NOMO-1 treated with DMSO at 0.1 percent for 48 hours (cell line): Measurements from ENCODE around the gene PRAMEF1.
"Not testable (repeated sequence)": the region's sequence is repeated elsewhere in the genome, so short reads cannot be mapped to it uniquely, and the experiment has no call there.

Source experiments
- DNase-seq: peaks from one replicate; lab custom pipeline; 2025; ENCODE audit not compliant: unreplicated experiment; lab: John Stamatoyannopoulos, UW

Gene PRAMEF1

GRCh38 chr1:12775443-12775842, 15.8 kb upstream of the PRAMEF1 start:
- no peak for DNase-seq

- DNase-seq = no peak
These were observed 14.2 kb upstream of the PRAMEF1 start for GRCh38 chr1:12776801-12777557.

- no peak for DNase-seq
These were observed 13.1 kb upstream of the PRAMEF1 start for GRCh38 chr1:12778061-12778460.

- no peak for DNase-seq
These were observed 12.3 kb upstream of the PRAMEF1 start for GRCh38 chr1:12778907-12779306.

- not testable (repeated sequence) for DNase-seq
These were observed 9.7 kb upstream of the PRAMEF1 start for GRCh38 chr1:12781488-12781887.

- DNase-seq = not testable (repeated sequence)
These were observed 7.4 kb upstream of the PRAMEF1 start for GRCh38 chr1:12783783-12784182.

- DNase-seq = not testable (repeated sequence)
These were observed 6.5 kb upstream of the PRAMEF1 start for GRCh38 chr1:12784729-12785128.

- DNase-seq = no peak
These were observed 7.7 kb downstream of the PRAMEF1 start for GRCh38 chr1:12798911-12799310.

GRCh38 chr1:12799730-12800129, 8.5 kb downstream of the PRAMEF1 start:
- peak; percentile 27 for DNase-seq

GRCh38 chr1:12809933-12810332, 18.7 kb downstream of the PRAMEF1 start:
- no peak for DNase-seq

GRCh38 chr1:12810691-12811408, 19.7 kb downstream of the PRAMEF1 start:
- DNase-seq = no peak

GRCh38 chr1:12811409-12811784, 20.2 kb downstream of the PRAMEF1 start:
- no peak for DNase-seq

GRCh38 chr1:12819061-12819460, 27.9 kb downstream of the PRAMEF1 start:
- not testable (repeated sequence) for DNase-seq

- DNase-seq = not testable (repeated sequence)
These were observed 40.1 kb downstream of the PRAMEF1 start, which contains the start of gene PRAMEF11 for GRCh38 chr1:12831310-12831709. TSS of gene PRAMEF11 (minus strand) at chr1:12831410. CDS start at chr1:12828789, 2,621 bp downstream.

GRCh38 chr1:12833251-12833650, 42.1 kb downstream of the PRAMEF1 start:
- DNase-seq = not testable (repeated sequence)
